GM12878 (cell line): ENCODE results near the gene PITX1. TPM values are rescaled to one million over a fixed set of nuclear protein-coding genes. Genes with fewer than 3 reads are reported as not detected.

ENCODE experiments used
- ATAC-seq: fragments of 200-7000 bp; cut with Tn5 transposase; 3 replicates; pipeline ENCODE4 v1.9.1; 2020; ENCODE audit warnings: mild to moderate bottlenecking, moderate library complexity
- BruUV-seq: library from RNA; stranded (reverse); fragments of 400-500 nt; replicated peaks from 2 replicates; lab custom pipeline; 2021; lab: Mats Ljungman, UMichigan
- CTCF ChIA-PET: fragments of 300-600 bp; sonication (Branson Sonifier 250); formaldehyde crosslinking; extraction: SDS; loops from one replicate; lab custom pipeline; 2021; ENCODE audit warnings: inconsistent platforms; lab: Yijun Ruan, JAX
- POLR2A ChIA-PET: fragments of 350-600 bp; formaldehyde crosslinking; extraction: SDS; loops from one replicate; lab custom pipeline; 2021; ENCODE audit warnings: inconsistent platforms; lab: Charles Lee
- RAD21 ChIA-PET: fragments of 300-600 bp; sonication (Branson Sonifier 250); formaldehyde crosslinking; loops from one replicate; lab custom pipeline; 2023; ENCODE audit warnings: antibody characterized with exemption; ENCODE audit not compliant: unreplicated experiment; lab: Charles Lee
- SMC1A ChIA-PET: fragments of 300-600 bp; sonication (Branson Sonifier 250); formaldehyde crosslinking; loops from one replicate; lab custom pipeline; 2023; ENCODE audit not compliant: unreplicated experiment, uncharacterized antibody; lab: Charles Lee
- DNase-seq: peaks from one replicate; pipeline ENCODE4 v3.0.0-alpha.2; 2011; ENCODE audit warnings: low read depth, low spot score
- FAIRE-seq: peaks from 3 replicates; lab custom pipeline; 2011; peaks lifted over from hg19 to GRCh38; lab: Jason Lieb, UNC
- H2AFZ ChIP-seq: 2 replicates; pipeline ENCODE4 v1.6.0; 2011; ENCODE audit warnings: low read depth, low read length, control low read depth; ENCODE audit not compliant: control insufficient read depth
- H3K27ac ChIP-seq: 2 replicates; pipeline ENCODE4 v1.5.1; 2011; ENCODE audit warnings: control low read depth; ENCODE audit not compliant: control insufficient read depth, insufficient read depth
- H3K27me3 ChIP-seq, 2 experiments: replicated peaks in 1 of 2; 2 replicates each; pipeline versions ENCODE4 v1.6.0 to v1.6.1; 2011; ENCODE audit warnings: low read length in 1 of 2; ENCODE audit not compliant: control insufficient read depth in 2 of 2, insufficient read depth in 2 of 2
- H3K36me3 ChIP-seq, 2 experiments: 2 replicates each; pipeline ENCODE4 v1.5.1; 2011; ENCODE audit warnings: low read length in 1 of 2; ENCODE audit not compliant: control insufficient read depth in 2 of 2, insufficient read depth in 2 of 2
- H3K4me1 ChIP-seq: 2 replicates; pipeline ENCODE4 v1.6.1; 2011; ENCODE audit warnings: mild to moderate bottlenecking, low read length, moderate library complexity, mixed read lengths; ENCODE audit not compliant: control insufficient read depth, insufficient read depth
- H3K4me2 ChIP-seq: 2 replicates; pipeline ENCODE4 v1.6.0; 2011; ENCODE audit warnings: control low read depth; ENCODE audit not compliant: control insufficient read depth, insufficient read depth
- H3K4me3 ChIP-seq: fragments of 200-600 bp; sonication (generic); 2 replicates; pipeline ENCODE4 v1.5.1; 2016
- H3K79me2 ChIP-seq: 2 replicates; pipeline ENCODE4 v1.6.0; 2011; ENCODE audit warnings: low read length; ENCODE audit not compliant: control insufficient read depth, insufficient read depth
- H3K9ac ChIP-seq: 2 replicates; pipeline ENCODE4 v1.8.0; 2011; ENCODE audit warnings: low read length, control low read depth, mixed read lengths; ENCODE audit not compliant: control insufficient read depth, insufficient read depth
- H3K9me3 ChIP-seq: replicated peaks from 3 replicates; pipeline ENCODE4 v1.5.1; 2011; ENCODE audit warnings: mild to moderate bottlenecking, low read length; ENCODE audit not compliant: control insufficient read depth, insufficient read depth
- H4K20me1 ChIP-seq: 2 replicates; pipeline ENCODE4 v1.6.0; 2011; ENCODE audit not compliant: control insufficient read depth, insufficient read depth
- ASH2L ChIP-seq: fragments of 300-600, 200-600 bp; sonication (generic); IDR thresholded peaks from 2 replicates; pipeline ENCODE4 v1.6.1; 2017; ENCODE audit warnings: low read depth, mild to moderate bottlenecking, borderline replicate concordance
- KDM1A ChIP-seq: fragments of 200-600 bp; sonication (generic); IDR thresholded peaks from 2 replicates; pipeline ENCODE4 v1.6.1; 2016; ENCODE audit warnings: borderline replicate concordance
- KLF5 ChIP-seq: fragments of 450-650 bp; IDR thresholded peaks from 2 replicates; pipeline ENCODE4 v1.6.1; 2014; ENCODE audit warnings: mild to moderate bottlenecking; ENCODE audit not compliant: partially characterized antibody
- MTA3 ChIP-seq: IDR thresholded peaks from 2 replicates; pipeline ENCODE4 v1.6.1; 2012; ENCODE audit warnings: low read length, inconsistent platforms, borderline replicate concordance
- NFXL1 ChIP-seq: fragments of 450-650 bp; IDR thresholded peaks from 2 replicates; pipeline ENCODE4 v1.6.1; 2017; ENCODE audit warnings: antibody characterized with exemption, mild to moderate bottlenecking, borderline replicate concordance
- PML ChIP-seq: IDR thresholded peaks from 2 replicates; pipeline ENCODE4 v1.6.1; 2012; ENCODE audit warnings: low read length, inconsistent platforms
- RELA ChIP-seq: fragments of 450-650 bp; IDR thresholded peaks from 2 replicates; pipeline ENCODE4 v1.8.0; 2014; ENCODE audit warnings: borderline replicate concordance; ENCODE audit not compliant: partially characterized antibody
- SMAD5 ChIP-seq: IDR thresholded peaks from 2 replicates; pipeline ENCODE4 v1.6.1; 2016; ENCODE audit warnings: antibody characterized with exemption, low read depth
- STAT3 ChIP-seq: IDR thresholded peaks from 2 replicates; pipeline ENCODE4 v1.6.1; 2011; ENCODE audit warnings: low read depth, low read length, improper control_type of control experiment
- SUPT20H ChIP-seq: IDR thresholded peaks from 2 replicates; pipeline ENCODE4 v1.6.1; 2011; ENCODE audit warnings: low read depth, mild to moderate bottlenecking, low read length, moderate library complexity, borderline replicate concordance; ENCODE audit not compliant: control insufficient read depth
- USF2 ChIP-seq: IDR thresholded peaks from 2 replicates; pipeline ENCODE4 v1.6.1; 2011; ENCODE audit warnings: low read depth, low read length, improper control_type of control experiment, borderline replicate concordance
- ZBED1 ChIP-seq: IDR thresholded peaks from 2 replicates; pipeline ENCODE4 v1.6.1; 2016; ENCODE audit warnings: borderline replicate concordance
- ZNF217 ChIP-seq: fragments of 450-650 bp; IDR thresholded peaks from 2 replicates; pipeline ENCODE4 v1.6.1; 2017; ENCODE audit warnings: antibody characterized with exemption, mild to moderate bottlenecking
- ZNF687 ChIP-seq: fragments of 450-650 bp; IDR thresholded peaks from 2 replicates; pipeline ENCODE4 v1.6.1; 2017; ENCODE audit warnings: mild to moderate bottlenecking, moderate library complexity
- WGBS: methylation state at CpG from one replicate; pipeline ENCODE4 v1.1.6; 2016; ENCODE audit warnings: low lambda C conversion rate; ENCODE audit not compliant: insufficient replicate concordance, insufficient coverage; ENCODE audit errors: missing lambda C conversion rate; 5-methylcytosine and 5-hydroxymethylcytosine counted together
- in situ Hi-C: fragments of 300-500 bp; cut with MboI; formaldehyde crosslinking; loops from 9 replicates; pipeline ENCODE4 v1.14.3; 2018; ENCODE audit warnings: mixed read lengths
- intact Hi-C: fragments of 100-400 bp; cut with micrococcal nuclease; formaldehyde crosslinking; loops from one replicate; pipeline ENCODE4 v1.14.2; 2022; ENCODE audit not compliant: unreplicated experiment
- polyA plus RNA-seq, 11 experiments: library from polyadenylated mRNA; depleted of rRNA in 4 of 11; unstranded in 6 of 11; stranded (reverse) in 5 of 11; fragments of >200 nt; fragmentation: Nextera tagmentation in 4 of 11; fragmentation: Illumina TruSeq in 1 of 11; extraction: Ambion mirVana in 4 of 11; extraction: Trizol in 1 of 11; gene quantifications; 1 replicate in 1 of 11; 2 replicates in 10 of 11; pipeline versions ENCODE4 v1.2.1 to v1.2.3, GENCODE V29; 2011 to 2016; ENCODE audit warnings: inconsistent platforms in 2 of 11, missing spikeins in 2 of 11, low read depth in 1 of 11
- total RNA-seq, 4 experiments: library from RNA; depleted of rRNA in 3 of 4; stranded (reverse); fragments of >200 nt in 3 of 4; fragmentation: Illumina TruSeq in 1 of 4; extraction: Trizol in 1 of 4; gene quantifications; 2 replicates each; pipeline versions ENCODE4 v1.2.1 to v1.2.3, GENCODE V29; 2013 to 2021
- TF ChIP-seq, protein P1 (sequence below): fragments of 450-650 bp; IDR thresholded peaks from 2 replicates; pipeline ENCODE4 v1.6.1; 2017; ENCODE audit warnings: mild to moderate bottlenecking, moderate library complexity
- TF ChIP-seq, protein P2 (sequence below): fragments of 450-650 bp; IDR thresholded peaks from 2 replicates; pipeline ENCODE4 v1.6.1; 2016; ENCODE audit warnings: mild to moderate bottlenecking

PITX1 gene
- total and polyA plus RNA-seq, 10 of the 15 experiments (the other 5 are each of a cell fraction or from before 2014, with no cell fraction given): 0.16 to 1.1 (median 0.68) TPM; not detected in 5

DNA sequence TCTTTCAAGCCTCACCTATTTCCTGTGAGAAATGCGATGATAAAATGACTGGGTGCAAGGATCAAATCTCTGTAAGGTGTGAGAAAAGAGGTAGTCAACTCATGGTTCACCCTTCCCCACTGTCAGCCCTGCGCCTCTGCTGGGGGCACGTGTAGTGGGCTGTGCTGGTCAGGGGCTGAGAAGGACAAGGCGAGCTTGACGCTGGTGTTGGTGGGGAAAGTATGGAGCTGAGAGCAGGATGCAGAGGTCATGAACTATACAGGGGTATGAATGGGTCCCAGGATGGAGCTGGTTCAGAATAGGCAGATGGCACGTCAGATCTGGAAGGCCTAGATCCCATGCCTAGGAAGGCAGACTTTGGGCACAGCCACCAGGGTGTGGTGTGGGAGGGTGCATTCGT, 20.6 kb downstream of the PITX1 start:
- 64% methylated on average over 7 of the region's 7 CpGs for WGBS
- no peak for DNase-seq
- TF ChIP-seq MTA3: no peak
- TF ChIP-seq KLF5: no peak
- TF ChIP-seq RELA: no peak
- TF ChIP-seq, protein P1, sequence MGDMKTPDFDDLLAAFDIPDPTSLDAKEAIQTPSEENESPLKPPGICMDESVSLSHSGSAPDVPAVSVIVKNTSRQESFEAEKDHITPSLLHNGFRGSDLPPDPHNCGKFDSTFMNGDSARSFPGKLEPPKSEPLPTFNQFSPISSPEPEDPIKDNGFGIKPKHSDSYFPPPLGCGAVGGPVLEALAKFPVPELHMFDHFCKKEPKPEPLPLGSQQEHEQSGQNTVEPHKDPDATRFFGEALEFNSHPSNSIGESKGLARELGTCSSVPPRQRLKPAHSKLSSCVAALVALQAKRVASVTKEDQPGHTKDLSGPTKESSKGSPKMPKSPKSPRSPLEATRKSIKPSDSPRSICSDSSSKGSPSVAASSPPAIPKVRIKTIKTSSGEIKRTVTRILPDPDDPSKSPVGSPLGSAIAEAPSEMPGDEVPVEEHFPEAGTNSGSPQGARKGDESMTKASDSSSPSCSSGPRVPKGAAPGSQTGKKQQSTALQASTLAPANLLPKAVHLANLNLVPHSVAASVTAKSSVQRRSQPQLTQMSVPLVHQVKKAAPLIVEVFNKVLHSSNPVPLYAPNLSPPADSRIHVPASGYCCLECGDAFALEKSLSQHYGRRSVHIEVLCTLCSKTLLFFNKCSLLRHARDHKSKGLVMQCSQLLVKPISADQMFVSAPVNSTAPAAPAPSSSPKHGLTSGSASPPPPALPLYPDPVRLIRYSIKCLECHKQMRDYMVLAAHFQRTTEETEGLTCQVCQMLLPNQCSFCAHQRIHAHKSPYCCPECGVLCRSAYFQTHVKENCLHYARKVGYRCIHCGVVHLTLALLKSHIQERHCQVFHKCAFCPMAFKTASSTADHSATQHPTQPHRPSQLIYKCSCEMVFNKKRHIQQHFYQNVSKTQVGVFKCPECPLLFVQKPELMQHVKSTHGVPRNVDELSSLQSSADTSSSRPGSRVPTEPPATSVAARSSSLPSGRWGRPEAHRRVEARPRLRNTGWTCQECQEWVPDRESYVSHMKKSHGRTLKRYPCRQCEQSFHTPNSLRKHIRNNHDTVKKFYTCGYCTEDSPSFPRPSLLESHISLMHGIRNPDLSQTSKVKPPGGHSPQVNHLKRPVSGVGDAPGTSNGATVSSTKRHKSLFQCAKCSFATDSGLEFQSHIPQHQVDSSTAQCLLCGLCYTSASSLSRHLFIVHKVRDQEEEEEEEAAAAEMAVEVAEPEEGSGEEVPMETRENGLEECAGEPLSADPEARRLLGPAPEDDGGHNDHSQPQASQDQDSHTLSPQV: no peak
- TF ChIP-seq SUPT20H: no peak
- TF ChIP-seq NFXL1: no peak
- TF ChIP-seq, protein P2, sequence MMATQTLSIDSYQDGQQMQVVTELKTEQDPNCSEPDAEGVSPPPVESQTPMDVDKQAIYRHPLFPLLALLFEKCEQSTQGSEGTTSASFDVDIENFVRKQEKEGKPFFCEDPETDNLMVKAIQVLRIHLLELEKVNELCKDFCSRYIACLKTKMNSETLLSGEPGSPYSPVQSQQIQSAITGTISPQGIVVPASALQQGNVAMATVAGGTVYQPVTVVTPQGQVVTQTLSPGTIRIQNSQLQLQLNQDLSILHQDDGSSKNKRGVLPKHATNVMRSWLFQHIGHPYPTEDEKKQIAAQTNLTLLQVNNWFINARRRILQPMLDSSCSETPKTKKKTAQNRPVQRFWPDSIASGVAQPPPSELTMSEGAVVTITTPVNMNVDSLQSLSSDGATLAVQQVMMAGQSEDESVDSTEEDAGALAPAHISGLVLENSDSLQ: no peak
- no peak for TF ChIP-seq ZNF687
- no peak for TF ChIP-seq SMAD5
- no peak for TF ChIP-seq USF2
- no peak for TF ChIP-seq PML
- no peak for TF ChIP-seq ZNF217
- TF ChIP-seq ZBED1: no peak
- TF ChIP-seq STAT3: no peak
- TF ChIP-seq ASH2L: no peak
- no peak for TF ChIP-seq KDM1A

More for the DNA sequence above, 20.6 kb downstream of the PITX1 start:
- FAIRE-seq (no peak), ATAC-seq (no peak)
- H3K4me1 ChIP-seq: no peaks in the 10 kb centered on the region
- no peak overlapping the region for H3K4me3 ChIP-seq
- H3K4me2 ChIP-seq: no peak overlapping the region
- no peaks in the 10 kb centered on the region for H3K79me2 ChIP-seq
- BruUV-seq: no TSS peak
- no peak overlapping the region for H3K27ac ChIP-seq
- ChIA-PET POLR2A (no interaction called here), SMC1A (no interaction called here), CTCF (interaction anchor here (0.5 kb wide), 1 partner anchor 94 kb away, joined by 3 read pairs; no protein-coding TSS in a partner anchor), RAD21 (no interaction called here)
- H3K36me3 ChIP-seq: no peaks in the 10 kb centered on the region
- intact Hi-C loops: no loop called here
- H3K27me3 ChIP-seq: no peaks in the 10 kb centered on the region
- H2AFZ ChIP-seq: no peak overlapping the region
- in situ Hi-C loops: no loop called here
- H3K9me3 ChIP-seq: no peaks in the 10 kb centered on the region
- H3K9ac ChIP-seq: no peak overlapping the region
- H4K20me1 ChIP-seq: no peaks in the 10 kb centered on the region
